Endothelial cell of hepatic sinusoid (primary cell): ENCODE measurements around the gene CLNS1A.
"Not testable (repeated sequence)": the region's sequence is repeated elsewhere in the genome, so short reads cannot be mapped to it uniquely, and the experiment has no call there.

ENCODE experiments used
- in situ Hi-C: cut with HindIII; loops from 2 replicates; pipeline ENCODE4 v1.10.0; 2017; ENCODE audit warnings: low sequenced_read_pairs

CLNS1A gene, protein sequence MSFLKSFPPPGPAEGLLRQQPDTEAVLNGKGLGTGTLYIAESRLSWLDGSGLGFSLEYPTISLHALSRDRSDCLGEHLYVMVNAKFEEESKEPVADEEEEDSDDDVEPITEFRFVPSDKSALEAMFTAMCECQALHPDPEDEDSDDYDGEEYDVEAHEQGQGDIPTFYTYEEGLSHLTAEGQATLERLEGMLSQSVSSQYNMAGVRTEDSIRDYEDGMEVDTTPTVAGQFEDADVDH

DNA sequence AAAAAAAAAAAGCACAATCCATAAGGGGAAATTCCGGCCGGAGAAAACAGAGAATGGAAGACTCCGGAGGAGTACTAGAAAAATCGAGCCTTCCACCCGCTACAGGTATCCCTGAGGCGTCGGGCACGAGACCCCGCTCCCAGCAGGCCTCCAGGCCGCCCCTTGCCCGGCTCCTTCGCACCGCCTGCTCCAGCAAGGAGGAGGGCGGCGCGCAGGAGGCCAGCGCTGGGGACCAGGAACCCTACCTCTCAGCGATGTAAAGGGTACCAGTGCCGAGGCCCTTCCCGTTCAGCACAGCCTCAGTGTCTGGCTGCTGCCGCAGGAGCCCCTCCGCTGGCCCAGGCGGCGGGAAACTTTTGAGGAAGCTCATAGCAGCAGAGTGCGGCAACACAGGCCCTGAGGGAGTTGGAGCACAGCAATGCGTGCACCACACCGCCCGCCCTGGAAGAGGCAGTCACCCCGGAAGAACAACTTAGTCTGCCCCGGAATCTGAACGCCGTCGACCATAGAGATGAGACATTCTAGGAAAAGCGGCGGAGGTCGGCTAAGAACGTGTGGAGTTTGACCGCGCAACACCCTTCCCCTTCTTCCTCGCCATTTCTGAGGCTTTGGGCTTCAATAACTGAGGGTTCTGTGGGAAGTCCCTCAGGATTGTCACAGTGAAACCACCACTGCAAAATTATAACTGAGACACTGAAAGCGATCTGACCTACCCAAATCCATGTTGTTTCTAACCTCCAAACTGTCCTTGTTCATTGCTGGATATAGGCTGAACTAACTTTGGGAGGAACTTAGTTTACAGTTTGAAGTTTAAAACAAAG, at the start of gene CLNS1A:
TSS of gene CLNS1A (minus strand) at position 450 of the 821 bp plus-strand sequence. CDS start at position 370, 80 bp downstream.
- in situ Hi-C loops = no loop called here

DNA sequence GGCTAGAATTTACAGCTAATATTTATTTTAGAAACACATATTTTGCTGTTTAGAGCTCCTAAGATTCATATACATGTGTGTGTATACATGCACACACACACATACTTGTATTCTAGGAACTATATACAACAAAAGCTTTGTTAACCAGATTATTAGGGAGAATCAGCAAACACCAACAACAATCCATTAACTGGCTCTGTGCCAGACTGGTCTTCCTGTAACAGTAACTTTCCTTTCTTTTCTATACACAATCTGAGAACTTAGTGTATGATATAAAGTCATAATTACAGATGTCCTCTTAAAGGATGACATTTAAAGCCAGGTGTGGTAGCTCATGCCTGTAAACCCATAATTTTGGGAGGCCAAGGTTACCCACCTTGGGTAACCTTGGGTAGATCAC, 49.5 kb upstream of the CLNS1A start:
- in situ Hi-C loops = no loop called here

DNA sequence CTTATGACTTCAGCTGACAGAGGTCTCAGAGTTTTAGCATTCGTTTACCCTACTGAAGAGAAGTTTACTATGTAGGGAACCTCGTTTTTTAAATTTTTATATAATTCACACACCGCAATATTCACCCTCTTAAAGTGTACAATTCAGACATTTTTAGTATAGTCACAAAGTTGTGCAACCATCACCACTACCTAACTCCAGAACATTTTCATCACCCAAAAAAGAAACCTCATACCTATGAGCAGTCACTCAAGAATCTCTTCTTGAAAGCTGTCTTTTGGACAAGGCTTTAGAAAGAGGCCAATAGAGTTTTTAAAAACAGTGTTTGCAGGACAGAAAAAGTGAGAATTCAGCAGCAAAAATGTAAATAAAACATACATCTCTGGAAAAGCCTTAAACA, 39.5 kb upstream of the CLNS1A start:
- in situ Hi-C loops = no loop called here

DNA sequence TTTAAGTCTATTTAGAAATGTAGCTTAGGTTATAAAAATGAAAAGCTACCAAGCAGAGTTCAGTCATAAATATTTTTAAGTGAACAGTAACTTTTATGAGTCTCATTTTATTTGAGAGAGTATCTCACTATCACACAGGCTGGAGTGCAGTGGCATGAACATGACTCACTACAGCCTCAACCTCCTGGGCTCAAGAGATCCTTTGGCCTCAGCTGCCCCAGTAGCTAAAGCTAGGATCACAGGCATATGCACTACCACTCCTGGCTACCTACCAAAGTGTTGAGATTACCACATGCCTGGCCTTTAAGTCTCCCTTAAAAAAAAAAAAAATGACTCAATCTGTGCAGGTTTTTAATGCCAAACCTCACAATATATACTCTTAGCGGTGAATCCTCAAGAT, 34.7 kb upstream of the CLNS1A start:
- in situ Hi-C loops = no loop called here

DNA sequence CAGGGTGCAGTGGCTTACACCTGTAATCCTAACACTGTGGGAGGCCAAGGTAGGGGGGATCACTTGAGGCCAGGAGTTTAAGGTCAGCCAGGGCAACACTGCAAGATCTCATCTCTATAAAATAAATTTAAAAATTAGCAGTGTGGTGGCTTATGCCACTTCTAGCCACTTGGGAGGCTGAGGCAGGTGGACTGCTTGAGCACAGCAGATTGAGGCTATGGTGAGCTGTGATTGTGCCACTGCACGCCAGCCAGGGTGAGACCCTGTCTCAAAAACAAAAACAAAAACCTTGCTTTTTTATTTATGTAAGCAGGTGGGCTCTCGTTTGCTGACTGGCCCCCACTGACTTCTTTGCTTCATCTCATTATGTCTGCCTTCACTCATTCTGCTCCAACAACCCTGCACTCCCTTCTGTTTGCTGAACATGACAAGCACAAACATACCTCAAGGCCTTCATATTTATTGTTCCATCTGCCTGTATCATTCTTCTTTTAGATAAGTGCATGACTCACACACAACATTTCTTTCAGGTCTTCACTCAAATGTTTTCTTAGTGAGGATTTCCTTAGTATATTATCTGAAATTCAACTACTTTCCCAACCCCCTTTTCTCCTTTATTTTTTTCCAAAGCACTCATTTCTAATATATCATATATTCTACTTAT, 32.4 kb upstream of the CLNS1A start:
- in situ Hi-C loops = no loop called here

DNA sequence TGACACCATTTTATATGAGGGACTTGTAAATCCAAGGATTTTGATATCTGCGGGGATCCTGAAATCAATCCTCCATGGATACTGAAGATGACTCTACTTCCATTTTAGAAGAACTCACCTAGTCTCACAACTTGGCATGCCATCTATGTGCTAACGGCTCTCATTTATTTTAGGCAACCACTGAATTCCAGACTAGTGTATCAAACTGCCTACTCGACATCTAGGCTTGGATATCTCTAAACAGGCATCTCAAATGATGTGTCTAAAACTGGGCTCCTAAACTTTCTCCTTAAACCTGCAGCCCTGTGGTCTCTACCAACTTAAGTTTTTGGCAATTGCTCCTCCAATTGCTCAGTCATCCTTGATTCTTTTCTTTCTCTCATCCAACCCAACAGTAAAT, 31.2 kb upstream of the CLNS1A start:
- in situ Hi-C loops = no loop called here

DNA sequence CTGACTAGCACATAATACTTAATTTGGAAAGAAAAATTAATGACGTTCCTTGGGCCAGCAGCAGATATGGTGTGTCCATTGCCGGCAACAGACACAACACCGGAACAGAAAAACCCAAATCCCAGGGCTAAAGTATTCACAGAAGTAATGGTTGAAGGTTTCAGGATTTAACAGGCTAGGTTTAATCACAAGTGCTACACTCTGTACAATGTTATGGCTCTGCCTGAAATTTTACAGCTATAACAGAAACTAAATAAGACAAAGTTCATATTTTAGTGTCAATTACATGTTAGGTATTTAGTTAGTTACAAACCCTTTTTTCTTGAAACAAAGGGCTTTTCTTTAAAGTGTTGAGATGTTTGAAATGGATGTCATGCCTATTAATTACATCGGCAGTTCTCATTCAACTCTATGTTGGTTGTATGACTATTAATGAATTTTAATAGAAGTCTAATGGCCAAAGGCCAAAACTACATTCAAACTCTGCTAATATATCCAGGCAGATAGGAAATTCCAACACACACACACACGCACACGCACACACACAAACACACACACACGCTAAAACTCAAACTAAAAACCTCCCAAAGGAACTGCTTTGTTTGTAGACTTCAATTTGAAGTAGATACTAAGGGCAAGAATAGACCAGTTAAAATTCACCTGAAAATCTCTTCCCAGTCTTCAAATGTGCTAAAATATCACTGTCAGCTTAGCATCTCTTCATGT, 27.8 kb upstream of the CLNS1A start:
- in situ Hi-C loops = no loop called here

DNA sequence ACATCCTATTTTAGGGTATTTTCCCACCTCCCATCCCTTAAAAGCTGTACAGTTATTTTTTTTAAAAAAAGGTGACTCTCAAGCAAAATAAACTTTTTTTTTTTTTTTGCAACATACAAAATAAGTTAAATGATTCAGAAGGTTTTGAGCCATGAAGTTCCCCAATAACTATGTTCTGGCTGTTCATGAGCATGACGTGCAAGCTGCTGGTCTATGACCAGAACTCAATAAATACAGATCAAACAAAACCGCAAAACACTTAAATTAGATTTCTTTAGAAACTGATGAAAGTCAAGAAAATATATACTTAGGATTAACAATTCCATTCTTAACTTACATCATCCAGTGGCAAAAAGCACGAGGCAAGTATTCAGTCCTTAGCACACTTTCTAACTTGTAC, 24.1 kb upstream of the CLNS1A start:
- in situ Hi-C loops = no loop called here

DNA sequence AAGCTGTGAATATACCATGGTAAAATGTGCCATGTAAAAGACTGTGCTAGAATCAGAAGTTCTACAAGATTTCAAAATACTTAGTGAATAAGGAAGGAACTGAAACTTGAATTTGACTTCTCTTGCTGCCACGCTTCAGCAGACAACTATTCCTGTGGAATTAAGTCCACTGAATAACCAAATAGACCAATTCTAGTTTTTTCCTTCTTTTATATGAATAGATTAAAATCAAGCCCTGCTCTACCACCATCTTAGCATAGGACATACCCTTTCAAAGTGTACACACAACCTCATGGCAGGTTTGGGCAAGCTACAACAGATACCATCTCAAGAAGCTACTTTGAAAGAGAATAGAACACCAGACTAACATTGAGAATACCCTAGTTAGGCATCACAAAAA, 23.4 kb upstream of the CLNS1A start:
- in situ Hi-C loops = no loop called here

DNA sequence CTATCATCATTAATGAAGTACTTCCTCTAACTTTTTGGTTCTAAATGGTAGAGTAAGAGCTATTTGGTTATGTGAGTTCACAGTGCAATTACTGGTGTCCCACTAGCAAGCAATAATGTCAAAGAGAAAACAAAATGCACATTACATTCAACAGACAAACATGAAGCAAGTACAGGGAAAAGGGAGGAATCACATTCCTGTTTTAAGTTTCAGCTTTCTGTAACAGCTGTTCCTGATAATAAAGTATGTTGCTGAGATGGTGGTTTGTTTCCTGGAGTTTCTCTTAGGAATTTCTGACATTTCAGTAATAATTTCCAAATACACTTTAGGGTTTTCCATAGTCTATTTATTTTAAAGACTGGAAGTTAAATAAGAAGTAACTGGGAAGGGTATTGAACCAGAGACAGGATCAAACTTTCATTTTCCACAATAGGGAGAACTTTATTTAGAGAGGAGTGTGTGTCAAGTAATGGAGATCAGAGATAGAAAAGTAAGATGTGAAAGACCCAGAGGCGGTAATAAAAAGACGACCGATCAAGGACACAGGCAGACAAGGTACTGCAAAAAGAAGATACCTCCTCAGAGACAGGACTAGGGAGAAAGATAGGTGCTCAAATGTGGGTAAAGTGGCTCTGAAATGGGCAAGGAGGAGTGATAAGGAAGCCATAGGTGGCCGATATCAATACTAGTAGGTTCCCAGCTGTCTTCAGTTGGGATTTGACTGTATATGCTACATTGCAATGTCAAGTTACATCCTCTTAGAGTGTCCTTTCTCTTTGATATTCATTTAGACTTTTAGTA, 20.8 kb upstream of the CLNS1A start:
- in situ Hi-C loops = no loop called here

DNA sequence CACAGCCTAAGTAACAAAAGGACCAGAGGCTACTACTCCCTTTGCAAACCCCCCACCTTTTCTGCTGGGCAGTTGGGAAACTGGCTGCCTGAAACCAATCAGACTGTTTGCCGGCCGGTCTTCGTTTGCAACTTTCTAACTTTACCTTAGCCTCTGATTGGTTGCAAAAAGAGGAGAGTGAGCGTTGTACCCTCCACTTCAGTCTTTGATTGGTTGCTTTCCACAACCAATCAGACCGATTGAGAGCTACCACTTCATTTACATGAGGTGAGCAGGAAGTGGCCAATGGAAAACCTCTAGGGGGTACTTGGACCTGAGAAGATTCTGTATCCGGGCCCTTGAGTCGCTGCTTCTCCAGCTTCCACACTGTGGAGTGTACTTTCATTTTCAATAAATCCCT, 18.8 kb upstream of the CLNS1A start:
- in situ Hi-C loops = no loop called here

DNA sequence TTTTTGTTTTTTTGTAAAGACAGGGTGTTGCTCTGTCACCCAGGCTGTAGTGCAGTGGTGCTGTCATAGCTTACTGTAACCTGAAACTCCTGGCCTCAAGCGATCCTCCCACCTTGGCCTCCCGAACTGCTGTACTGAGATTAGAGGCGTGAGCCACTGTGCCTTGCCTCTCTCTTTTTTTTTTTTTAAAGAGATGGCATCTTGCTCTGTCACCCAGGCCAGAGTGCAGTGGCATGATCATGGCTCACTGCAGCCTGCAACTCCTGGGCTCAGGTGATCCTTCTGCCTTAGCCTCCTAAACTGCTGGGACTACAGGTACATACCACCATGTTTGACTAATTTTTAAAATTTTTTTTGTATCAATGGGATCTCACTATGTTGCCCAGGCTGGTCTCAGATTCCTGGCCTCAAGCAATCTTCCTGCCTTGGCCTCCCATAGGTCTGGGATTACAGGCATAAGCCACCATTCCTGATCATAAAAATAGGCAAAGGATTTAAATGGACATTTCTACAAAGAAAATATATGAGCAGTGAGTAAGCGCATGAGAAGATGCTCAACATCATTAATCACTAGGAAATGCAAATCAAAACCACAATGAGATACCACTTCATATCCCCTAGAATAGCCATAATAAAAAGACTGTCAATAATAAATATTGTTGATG, 17.3 kb upstream of the CLNS1A start:
- in situ Hi-C loops = no loop called here

DNA sequence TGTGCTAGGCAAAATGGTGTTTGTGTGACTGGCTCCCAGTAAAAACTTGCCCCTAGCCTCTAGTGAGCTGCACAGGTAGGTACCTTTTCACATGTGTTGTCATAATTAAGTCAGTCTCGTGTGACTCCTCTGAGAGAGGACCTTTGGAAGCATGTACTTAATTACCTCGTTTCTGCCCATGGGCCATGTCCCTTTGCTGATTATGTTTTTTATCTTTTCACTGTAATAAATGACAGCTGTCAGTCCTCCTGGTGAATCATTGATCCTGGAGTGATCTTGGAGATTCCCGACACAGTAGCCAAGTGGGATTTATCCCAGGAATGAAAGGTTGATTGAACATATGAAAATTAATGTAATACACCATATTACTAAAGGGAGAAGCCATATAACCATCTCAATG, 12.5 kb upstream of the CLNS1A start:
- in situ Hi-C loops = no loop called here

DNA sequence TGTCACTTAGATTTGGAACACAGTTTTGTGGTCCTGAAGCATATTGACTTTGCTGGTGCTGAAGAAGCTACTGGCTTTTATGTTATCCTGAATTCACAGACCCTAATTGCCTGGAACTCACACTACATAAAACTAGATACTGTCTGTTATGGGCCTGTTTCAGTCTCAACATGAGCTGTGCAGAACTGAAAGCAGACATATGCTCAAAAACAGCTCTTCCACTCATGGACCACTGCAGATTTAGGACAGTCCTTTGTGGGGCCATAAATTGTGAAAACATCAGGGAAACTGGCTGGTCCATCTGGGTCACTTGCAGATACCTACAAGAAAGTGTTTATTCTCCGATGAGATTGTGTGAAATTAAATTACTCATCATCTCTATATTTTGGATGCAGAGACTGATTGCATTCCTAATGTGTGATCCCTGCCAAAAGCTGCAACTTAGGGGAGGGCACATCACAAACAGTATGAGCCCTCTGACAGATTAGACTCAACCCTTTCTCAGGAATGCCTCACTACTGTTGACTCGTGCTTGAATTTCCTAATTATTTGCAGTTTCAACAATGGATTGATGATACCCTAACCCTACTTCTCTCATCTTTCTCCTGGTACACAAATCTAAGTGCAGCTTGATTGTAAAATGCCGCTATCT, 10.2 kb upstream of the CLNS1A start:
- in situ Hi-C loops = no loop called here

DNA sequence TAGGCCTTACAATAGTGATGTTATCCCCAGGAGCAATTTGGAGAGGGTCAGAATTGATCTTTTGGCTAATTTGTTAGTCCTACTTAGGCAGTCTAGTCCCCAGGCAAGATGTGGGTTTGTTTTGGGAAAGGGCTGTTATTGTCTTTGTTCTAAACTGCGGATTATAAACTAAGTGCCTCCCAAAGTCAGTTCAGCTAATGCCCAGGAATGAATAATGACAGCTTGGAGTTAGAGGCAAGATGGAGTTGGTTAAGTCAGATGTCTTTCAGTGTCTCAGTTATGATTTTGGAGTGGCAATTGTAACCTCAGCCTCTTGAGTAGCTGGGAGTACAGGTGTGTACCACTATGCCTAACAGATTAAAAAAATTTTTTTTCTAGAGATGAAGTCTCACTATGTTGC, 7.3 kb upstream of the CLNS1A start:
- in situ Hi-C loops = no loop called here

DNA sequence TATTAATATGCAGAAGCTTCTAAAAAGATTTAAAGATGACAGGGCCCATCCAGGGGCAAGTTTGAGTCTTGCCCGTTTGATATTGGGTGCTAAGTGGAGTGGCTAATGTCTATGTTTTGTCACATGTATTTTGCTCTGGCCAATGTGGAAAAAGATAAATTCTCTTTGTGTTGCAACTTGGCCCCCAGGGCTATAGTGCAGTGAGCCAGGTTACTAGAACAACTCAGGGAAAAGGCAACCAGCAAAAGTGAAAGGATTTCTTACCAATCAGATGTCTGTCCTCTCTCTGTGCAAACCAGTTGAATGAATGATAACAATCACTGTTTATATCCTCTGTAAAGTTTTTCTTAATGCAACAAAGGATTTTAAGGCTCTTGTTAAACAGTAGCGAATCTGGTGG, 4.6 kb upstream of the CLNS1A start:
- in situ Hi-C loops = no loop called here

DNA sequence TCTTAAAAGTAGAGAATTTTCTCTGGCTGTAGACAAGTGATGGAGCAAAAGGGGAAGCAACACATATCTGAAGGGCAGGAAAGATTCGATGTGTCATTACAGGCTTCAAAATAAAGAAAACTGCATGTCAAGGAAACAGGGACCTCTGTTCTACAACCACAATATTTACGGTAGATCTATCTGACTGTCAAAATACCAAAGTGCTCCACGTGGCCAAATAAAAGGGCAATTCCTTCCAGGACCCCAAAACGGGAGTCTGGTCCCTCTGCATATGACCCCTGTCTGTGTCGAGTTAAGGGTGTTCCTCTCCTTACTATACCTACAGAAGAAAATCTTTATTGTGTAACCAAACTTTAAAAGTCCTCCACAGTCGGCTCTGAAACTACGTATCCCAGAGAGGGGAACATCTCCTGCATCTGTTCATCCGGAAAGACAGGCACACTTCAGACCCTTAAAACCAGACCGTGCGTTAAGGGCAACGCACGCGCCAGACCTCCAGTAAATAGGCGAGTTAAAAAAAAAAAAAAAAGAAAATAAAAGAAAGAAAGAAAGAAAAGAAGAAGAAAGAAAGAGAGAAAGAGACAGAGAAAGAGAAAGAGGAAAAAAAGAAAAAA, 756 bp downstream of the CLNS1A start:
- in situ Hi-C loops = no loop called here

DNA sequence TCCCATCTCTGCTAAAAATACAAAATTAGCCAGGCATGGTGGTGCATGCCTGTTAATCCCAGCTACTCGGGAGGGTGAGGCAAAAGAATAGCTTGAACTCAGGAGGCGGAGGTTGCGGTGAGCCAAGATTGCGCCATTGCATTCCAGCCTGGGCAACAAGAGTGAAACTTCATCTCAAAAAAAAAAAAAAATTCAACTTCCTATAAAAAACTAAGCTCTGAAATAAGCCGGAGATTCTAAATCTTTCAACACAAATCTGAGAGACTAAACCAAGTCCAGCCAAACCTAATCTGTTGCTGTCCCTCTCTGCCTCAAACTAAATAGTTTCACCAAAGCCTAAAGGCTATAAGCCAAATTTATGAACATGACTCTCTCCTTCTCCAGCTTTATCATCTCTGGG, 3.7 kb downstream of the CLNS1A start:
- in situ Hi-C loops = not testable (repeated sequence)

DNA sequence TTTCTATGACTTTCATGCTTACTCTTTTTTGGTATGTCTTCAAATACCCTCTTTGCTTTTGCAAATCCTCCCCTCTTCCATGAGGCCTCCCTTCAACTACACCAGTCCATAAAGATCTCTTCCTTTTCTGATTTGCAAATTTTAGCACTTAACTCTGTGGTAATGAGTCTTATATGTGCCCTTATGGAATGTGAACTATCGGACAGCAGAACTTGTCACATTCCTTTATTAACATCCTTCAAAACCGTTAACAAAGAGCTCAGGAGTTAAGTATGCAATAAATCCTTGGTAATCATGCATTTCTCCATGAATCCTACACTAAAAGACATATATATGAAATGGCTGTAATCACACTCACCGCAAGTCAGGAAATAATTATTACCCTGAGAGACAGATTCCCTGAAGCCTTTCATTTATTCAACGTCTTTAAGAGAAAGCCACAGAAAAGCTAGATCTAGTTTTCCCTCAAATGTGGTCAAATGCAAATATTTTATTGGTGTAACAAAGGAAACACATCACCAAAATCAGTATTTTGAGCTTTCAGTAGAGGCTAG, 7.4 kb downstream of the CLNS1A start:
- in situ Hi-C loops = no loop called here
